ENCODE results near the gene NMRK1.

The NMRK1 gene

GRCh38 chr9:75087824-75088645 is at the start of gene NMRK1, which contains the start of gene OSTF1 (continued):
- no peak for TF ChIP-seq HIC1 (tag by site-specific recombination; IDR thresholded peaks at IDR 0.05)
- no peak for TF ChIP-seq ZNF214 (tag by site-specific recombination; IDR thresholded peaks at IDR 0.05; ENCODE audit: borderline replicate concordance)
- no peak for TF ChIP-seq ZSCAN30 (tag by site-specific recombination; IDR thresholded peaks at IDR 0.05)
- no peak for TF ChIP-seq MEIS1 (CRISPR knock-in tag; IDR thresholded peaks at IDR 0.05; ENCODE audit: borderline replicate concordance)
- no peak for TF ChIP-seq HOXD13 (CRISPR knock-in tag; IDR thresholded peaks at IDR 0.05; ENCODE audit: borderline replicate concordance)
- no peak for TF ChIP-seq ZNF558 (tag by site-specific recombination; IDR thresholded peaks at IDR 0.05)
- TF ChIP-seq GLIS1 (tag by site-specific recombination; IDR thresholded peaks at IDR 0.05) = no peak
- no peak for TF ChIP-seq ZFHX2 (tag by site-specific recombination; conservative IDR thresholded peaks at IDR 0.05)
- no peak for TF ChIP-seq ZNF324 (tag by site-specific recombination; IDR thresholded peaks at IDR 0.05)
- TF ChIP-seq ZNF555 (tag by site-specific recombination; conservative IDR thresholded peaks at IDR 0.05) = no peak
- no peak for TF ChIP-seq PRDM6 (tag by site-specific recombination; IDR thresholded peaks at IDR 0.05)
- TF ChIP-seq ZNF677 (tag by site-specific recombination; IDR thresholded peaks at IDR 0.05) = no peak
- TF ChIP-seq ZBTB8A (tag by site-specific recombination; IDR thresholded peaks at IDR 0.05) = peak; percentile 50
- no peak for TF ChIP-seq SCRT1 (tag by site-specific recombination; IDR thresholded peaks at IDR 0.05; ENCODE audit: borderline replicate concordance)
- TF ChIP-seq ZNF404 (tag by site-specific recombination; IDR thresholded peaks at IDR 0.05) = no peak
- TF ChIP-seq ZNF645 (tag by site-specific recombination; IDR thresholded peaks at IDR 0.05) = no peak
- TF ChIP-seq FEZF1 (tag by site-specific recombination; IDR thresholded peaks at IDR 0.05) = no peak
- TF ChIP-seq ZNF449 (tag by site-specific recombination; IDR thresholded peaks at IDR 0.05) = no peak
- TF ChIP-seq ZNF561 (tag by site-specific recombination; IDR thresholded peaks at IDR 0.05; ENCODE audit: borderline replicate concordance) = peak; percentile 27; the same call in 1 of the 2 replicates
- no peak for TF ChIP-seq ZNF302 (tag by site-specific recombination; IDR thresholded peaks at IDR 0.05; ENCODE audit: low read depth)
- TF ChIP-seq ZNF211 (tag by site-specific recombination; IDR thresholded peaks at IDR 0.05; ENCODE audit: low read depth) = no peak
- TF ChIP-seq ZNF202 (tag by site-specific recombination; IDR thresholded peaks at IDR 0.05; ENCODE audit: borderline replicate concordance) = no peak
- TF ChIP-seq ZNF19 (tag by site-specific recombination; IDR thresholded peaks at IDR 0.05; ENCODE audit: low read depth) = no peak
- no peak for TF ChIP-seq ZNF596 (tag by site-specific recombination; IDR thresholded peaks at IDR 0.05)
- TF ChIP-seq ZNF114 (tag by site-specific recombination; IDR thresholded peaks at IDR 0.05) = no peak
- no peak for TF ChIP-seq MZF1 (tag by site-specific recombination; IDR thresholded peaks at IDR 0.05; ENCODE audit: borderline replicate concordance)
- TF ChIP-seq TSHZ1 (tag by site-specific recombination; IDR thresholded peaks at IDR 0.05; ENCODE audit: borderline replicate concordance) = no peak
- peak; percentile 62 for TF ChIP-seq CTCF (tag by site-specific recombination; IDR thresholded peaks at IDR 0.05)

Data from HEK293 (cell line).